Activated CD4-positive, alpha-beta T cell treated with anti-CD3 and anti-CD28 coated beads, Interleukin-2, amount 50 U/mL, for 16 hours (primary cell): ENCODE measurements around the gene NHERF1.
A peak's percentile ranks its signal among the peaks of the same experiment; 100 is the strongest.

ENCODE experiments used
- DNase-seq: peaks from one replicate; pipeline ENCODE4 v3.0.0-alpha.2; 2020

The NHERF1 gene

DNA sequence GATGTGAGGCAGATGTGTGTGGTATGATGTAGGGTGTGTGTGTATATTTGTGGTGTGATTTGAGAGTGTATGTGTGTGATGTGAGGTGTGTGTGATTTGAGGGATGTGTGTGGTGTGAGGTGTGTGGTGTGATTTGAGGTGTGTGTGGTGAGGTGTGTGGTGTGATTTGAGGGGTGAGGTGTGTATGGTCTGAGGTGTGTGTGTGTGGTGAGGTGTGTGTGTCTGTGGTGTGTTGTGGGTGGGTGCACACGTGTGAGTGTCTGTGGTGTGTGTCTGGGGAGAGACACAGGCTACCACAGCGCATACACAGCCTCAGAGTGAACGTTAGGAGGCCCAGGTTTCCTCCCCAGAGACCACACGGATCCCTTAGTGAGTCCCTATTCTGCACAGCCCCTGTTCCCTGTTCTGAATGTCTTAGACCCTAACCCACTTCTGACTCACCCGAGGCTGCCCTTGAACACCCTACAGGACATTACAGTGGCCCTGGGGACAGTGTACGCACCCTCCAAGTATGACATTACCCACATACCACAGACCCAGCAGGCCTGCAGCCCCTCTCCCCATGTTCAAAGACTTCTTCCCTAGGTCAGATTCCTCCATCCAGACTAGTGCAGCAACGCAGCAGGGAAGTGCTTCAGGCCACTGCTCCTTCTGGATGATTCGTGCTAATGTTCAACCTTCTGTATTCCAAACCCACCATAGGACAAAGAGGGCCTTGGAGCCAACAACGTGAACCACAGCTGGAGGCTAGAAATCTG is 14.9 kb upstream of the NHERF1 start:
- DNase-seq = no peak

DNA sequence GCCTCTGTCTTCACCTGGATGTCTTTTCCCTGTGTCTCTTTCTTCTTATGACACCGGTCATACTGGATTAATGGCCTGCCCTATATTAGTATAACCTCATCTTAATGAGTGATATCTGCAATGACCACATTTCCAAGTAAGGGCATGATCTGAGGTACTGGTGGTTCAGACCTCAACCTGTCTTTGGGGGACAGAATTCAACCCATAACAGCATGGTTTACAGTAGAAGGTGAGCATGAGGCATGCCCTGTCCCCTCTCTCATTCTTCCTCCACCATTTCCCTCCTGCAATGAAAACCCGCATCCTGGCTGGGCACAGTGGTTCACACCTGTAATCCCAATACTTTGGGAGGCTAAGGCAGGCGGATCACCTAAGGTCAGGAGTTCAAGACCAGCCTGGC is 14.2 kb upstream of the NHERF1 start:
- DNase-seq = no peak

DNA sequence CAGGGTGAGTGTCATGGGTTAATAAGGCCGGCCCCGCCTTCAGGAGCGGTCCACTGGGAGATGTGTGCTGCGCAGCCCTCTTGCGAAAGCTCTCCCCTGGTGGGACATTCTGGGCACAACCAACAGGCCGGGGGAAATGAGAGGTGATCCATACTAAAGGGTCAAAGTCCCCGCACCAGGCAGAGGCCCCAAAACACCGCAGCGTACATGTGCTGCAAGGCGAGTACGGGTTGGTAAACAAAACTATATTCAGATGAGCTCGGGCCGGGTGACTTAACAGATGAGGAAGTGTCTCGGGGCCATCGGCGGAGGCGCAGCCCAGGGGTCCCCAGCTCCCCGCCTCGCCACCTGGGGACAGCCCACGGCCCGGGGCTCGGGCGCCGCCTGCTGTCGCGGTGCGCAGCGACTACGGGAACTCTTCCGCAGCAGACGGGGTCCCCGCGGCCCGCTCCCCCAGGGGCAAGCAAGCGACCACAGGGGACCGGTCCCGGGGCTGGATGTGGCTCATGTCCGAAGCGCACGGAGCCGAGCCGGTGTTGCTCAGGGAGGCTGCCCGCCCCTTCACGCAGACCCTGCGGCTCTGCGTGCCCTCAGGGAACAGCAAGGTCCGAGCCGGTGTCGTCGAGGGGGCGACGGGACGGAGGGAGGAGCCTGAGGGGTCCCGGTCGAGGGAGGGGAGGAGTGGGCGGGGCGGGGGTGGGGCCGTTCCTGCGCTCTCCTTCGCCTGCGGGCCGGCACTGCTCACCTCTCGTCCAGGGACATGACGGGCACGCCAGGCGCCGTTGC is 11.7 kb upstream of the NHERF1 start, which contains the start of gene RAB37:
TSS of gene RAB37 (plus strand) at position 744 of the 786 bp plus-strand sequence. CDS start at position 761, 17 bp downstream.
- no peak for DNase-seq

DNA sequence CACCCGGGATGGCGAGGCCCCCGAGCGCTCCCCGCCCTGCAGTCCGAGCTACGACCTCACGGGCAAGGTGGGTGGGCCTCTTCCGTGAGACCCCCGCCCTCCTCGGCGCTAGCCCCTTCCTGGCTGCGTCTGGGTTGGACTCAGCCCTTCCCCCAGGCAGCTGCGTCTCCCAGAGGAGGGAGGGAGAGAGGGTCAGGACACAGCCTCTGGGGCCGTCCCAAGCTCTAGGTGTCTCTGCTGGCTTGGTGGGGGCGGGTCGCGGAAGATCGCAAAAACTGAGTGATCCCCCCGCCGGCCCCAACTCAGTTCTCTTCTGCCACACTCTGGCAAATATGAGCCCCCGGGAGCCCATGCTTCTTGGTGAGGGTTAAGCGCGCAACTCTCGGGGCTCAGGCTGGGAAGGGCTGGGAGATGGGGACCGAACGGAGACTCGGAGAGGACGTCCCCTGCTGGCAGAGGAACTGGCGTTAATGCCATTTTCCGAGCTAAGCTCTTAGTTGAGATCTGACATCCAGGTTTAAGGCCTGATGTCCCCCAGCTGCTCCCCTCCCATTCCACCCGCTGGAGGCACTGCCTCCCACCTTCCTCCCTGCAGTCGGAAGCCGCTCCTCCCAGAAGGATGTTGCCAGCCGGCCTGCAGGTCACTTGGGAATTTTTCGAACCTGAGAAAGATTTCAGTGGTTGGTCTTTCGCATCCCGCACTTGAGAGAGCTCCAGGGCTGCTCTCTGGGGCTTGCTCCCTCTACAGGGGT is 11.0 kb upstream of the NHERF1 start:
- DNase-seq = peak; percentile 51

DNA sequence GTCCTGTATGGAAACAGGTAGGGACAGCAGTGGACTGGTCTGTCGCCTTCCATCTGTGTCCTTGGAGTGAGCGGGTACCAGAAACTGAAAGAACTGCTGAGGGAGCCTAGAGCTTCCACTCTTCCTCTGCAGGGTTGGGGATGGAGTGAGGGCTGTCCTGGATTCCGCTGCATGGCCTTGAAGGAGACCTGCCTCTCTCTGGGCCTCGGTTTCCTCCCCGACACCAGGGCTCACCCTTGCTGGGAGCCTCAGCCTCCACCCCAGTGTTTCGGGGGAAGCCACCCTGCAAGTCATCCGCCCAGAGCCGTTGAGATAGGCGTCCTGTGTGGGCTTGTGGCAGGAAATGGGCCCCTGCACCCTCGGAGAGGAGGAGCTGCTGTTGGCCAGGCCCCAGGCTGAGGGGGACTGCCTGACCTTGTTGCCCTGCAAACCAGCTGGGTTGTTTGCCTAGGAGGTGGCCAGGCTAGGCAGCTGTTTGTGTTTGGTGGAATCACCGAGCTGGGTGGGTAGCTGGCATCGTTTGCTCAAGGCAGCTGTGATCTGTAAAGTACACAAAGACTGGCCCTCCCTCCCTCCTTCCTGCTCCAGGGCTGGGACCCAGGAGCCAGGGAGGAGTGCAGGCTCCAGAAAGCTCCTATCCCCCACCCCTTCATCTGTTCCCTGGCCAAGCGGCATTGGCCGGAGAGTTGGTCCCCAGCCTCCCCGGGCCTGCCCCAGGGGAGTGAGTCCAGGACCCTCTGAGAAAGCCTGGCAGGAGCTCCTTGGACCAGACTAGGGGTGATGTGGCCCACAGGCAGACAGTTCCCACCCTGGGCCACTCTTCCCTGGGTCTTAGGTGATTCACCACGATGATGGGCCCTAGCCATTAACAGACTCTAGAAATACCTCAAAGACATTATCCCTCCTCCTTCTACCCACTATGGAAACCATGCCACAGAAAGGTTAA is 10.1 kb upstream of the NHERF1 start:
- peak; percentile 92 for DNase-seq

DNA sequence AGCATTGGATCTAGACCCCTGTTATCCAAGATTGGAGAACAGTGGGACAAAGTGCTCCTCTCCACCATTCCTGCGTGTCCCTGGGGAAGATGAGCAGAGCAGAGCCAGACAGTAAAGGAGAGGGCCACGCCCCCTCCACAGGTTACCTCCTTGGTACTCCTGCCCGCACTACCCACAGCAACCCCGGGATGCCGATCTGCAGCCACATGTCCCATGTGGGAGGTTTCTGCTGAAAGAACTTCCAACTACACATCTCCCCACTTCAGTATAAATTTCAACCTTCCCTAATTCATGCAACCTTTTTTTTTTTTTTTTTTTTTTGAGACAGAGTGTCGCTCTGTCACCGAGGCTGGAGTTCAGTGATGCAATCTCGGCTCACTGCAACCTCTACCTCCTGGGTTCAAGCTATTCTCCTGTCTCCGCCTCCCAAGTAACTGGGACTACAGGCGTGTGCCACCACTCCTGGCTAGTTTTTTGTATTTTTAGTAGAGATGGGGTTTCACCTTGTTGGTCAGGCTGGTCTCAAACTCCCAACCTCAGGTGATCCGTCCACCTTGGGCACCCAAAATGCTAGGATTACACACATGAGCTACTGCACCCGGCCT is 9.1 kb upstream of the NHERF1 start:
- DNase-seq = no peak

DNA sequence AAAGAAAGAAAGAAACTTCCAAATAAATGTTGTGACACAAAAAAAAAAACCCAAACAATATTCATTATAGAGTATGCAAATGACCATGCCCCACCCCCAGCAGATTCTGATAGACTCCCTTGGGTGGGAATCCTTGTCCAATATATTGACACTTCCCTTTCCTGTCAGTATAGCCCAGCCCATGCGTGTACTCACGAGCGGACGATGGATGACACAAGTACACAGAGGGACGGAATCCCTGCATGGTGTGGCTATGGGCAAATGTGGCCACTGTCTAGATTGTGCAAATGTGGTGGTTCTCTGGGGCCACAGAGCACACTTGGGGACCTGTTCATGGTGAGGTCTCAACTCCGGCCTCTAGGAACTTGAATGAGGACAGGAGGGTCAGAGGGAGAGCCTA is 8.3 kb upstream of the NHERF1 start:
- DNase-seq = no peak

DNA sequence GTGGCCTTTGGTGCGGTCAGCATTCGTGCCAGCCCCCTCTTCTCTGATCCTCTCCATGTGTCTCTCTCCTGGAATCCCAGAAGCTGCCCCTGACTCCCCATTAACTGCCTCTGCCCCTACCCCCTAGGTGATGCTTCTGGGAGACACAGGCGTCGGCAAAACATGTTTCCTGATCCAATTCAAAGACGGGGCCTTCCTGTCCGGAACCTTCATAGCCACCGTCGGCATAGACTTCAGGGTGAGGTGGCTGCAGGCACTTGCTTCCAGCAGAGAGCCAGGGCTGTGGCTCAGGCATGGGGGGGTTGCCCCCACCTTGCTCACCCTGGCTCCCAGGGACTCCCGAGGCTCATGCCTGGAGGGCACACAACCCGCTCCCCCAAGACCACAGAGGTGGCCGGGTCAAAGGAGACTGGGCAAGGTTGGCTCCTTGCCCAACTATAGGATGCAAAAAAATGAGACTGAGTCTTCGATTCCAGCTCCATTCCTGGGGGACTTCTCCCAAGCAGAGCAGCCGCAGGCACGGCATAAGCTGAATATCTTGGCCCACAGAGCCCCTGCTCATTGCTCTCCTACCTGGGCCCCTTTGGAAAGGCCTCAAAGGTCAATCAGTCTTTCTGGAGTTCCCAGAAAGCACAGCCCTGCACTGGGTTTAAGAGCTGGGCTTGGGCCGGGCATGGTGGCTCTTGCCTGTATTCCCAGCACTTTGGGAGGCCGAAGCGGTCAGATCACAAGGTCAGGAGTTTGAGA is 7.6 kb upstream of the NHERF1 start:
- DNase-seq = no peak

DNA sequence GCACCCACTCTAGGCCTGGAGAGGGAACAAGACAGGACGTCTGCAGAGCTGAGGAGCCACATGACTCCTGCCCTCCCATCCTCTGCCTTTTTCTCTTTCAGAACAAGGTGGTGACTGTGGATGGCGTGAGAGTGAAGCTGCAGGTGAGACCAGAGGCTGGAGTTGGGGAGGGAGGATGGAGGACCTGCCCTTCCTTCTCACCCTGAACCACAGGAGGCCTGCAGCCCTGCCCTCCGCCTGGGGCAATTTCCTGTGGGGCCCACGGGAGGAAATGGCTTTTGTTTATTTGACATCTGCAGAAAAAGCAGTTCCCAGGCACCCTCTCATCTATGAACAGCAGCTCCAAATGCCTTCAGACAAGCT is 6.3 kb upstream of the NHERF1 start:
- DNase-seq = peak; percentile 85

DNA sequence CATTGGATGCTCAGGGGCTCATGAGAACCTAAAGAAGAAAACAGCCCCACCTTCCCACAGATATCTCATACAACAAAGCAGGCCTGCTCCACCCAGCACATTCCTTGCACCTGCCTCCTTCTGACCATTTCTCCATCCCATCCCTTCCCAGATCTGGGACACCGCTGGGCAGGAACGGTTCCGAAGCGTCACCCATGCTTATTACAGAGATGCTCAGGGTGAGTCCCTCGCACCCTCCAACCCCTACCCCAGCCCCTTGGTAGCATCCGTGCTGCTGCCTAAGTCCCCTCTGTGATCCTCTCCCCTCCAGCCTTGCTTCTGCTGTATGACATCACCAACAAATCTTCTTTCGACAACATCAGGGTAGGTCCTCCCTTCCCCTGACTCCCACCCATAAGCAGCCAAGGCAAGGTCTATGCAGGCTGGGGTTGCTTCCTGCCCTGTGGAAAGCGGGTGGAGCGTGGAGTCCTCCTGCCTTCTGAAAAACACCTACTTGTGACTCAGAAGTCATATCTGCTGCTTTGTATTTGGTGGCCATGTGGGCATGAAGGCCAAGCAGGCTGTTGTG is 5.4 kb upstream of the NHERF1 start:
- no peak for DNase-seq

DNA sequence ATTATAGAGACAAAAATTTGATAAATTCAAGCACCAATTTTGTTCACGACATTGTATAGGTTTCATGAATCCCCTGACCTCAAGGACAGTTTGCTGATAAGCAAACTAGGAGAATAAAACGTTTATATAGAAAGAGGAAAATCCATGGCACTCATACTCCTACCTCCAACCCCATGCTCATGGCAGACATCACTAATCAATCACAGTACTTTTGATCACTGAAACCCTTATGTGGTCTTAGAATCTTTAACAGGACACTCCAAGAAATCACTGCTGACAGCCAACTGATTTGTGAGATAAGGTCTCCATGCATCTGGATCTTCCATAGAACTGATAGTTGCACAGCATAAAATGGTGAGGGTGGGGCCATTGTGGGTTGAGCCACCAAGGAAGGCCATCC is 4.7 kb upstream of the NHERF1 start:
- DNase-seq = no peak

DNA sequence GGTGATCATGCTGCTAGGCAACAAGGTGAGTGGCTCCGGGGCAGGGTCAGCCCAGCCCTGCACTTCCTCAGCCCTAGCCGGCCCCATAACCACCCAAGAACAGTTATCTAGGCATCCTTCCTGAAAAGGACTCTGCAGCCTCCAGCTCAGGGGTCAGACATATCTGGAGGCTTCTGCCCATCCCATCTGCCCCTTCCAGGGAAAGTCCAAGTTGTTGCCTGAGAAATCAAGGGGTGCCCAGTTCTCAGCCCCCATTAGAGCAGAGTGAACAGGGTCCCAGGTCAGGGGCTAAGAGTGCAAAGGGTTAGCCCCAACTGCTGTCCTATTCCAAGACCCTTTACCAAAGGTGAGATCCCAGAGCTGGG is 4.1 kb upstream of the NHERF1 start:
- no peak for DNase-seq

DNA sequence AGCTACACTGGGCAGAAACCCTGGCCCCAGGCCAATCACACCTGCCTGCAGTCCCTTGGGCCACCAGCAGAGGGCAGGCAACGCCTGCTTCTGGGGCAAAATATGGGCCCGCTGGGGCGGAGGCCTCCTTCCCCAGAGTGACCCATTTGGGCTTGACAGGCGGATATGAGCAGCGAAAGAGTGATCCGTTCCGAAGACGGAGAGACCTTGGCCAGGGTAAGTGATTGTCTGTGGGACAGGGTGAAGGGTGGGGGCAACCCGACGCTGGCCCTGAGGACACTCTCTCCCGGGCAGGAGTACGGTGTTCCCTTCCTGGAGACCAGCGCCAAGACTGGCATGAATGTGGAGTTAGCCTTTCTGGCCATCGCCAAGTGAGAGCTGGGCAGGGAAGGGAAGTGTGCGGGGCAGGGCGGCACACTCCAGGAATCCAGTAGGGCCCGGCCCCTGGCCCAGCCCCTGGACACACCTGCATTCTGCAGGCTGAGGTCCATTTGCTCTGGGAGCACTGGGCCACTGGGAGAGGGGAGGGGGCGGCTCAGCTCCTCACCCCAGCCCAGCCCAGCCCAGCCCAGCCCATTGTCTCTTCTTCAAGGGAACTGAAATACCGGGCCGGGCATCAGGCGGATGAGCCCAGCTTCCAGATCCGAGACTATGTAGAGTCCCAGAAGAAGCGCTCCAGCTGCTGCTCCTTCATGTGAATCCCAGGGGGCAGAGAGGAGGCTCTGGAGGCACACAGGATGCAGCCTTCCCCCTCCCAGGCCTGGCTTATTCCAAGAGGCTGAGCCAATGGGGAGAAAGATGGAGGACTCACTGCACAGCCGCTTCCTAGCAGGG is 3.5 kb upstream of the NHERF1 start:
- peak; percentile 88 for DNase-seq

DNA sequence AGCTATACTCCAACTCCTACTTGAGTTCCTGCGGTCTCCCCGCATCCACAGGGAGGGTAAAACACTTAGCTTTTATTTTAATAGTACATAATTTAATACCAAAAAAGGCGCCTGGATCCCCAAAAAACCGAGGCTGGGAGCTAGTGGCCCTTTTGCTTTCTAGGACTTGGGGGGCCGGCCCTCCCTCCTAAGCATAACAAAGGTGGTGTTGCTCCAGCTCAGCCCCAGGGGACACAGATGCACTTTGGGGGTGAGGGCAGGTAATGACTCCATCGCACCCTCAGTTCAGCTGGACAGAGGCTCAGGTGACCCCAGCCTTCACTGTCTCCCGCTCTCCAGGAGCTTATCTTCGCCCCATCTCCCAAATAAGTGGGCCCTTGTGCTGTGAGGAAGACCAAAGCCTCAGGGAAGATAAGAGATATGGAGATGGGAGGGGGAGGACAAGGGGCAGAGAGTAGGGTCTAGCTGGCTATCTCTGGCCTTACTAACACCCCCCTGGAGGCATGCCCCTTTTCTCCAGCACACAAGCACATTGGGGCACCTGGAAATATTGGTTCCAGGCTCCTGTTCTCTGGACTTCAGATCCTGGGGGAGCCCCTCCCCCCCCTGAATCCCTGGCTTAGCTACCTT is 2.8 kb upstream of the NHERF1 start:
- no peak for DNase-seq

DNA sequence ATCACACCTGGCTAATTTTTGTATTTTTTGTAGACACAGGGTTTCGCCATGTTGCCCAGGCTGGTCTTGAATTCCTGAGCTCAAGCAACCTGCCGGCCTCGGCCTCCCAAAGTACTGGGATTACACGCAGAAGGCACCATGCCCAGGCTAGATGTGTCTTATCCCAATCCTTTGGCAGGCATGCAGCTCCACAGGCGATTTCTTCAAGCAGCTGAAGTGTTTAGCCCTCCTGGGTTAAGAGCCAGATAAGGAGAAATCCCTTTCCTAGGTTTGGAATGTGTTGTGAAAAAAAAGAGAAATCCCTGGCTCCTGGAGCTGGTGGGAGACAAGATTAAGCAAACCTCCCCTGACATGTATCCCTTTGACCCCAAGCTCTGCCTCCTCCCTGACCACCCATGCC is 2.1 kb upstream of the NHERF1 start:
- DNase-seq = no peak

DNA sequence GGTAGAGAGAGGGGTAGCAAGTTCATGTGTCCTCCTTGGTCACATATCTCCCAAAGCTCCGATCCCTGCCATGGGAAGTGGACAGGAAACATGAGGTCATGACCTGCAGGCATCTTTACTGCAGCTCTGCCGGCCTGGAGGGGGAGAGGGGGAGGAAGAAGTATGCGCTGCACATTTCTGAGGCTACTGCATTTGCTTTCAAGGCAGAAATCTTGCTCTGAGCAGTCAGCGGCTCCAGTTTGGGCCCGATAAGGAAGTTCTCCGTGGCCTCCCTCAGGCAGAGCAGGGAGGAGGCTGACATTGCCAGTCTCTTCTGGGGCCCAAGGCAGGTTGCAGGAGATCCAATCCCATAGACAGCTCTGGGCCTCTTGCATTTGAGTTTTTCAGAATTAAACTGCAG is 1.5 kb upstream of the NHERF1 start:
- no peak for DNase-seq

DNA sequence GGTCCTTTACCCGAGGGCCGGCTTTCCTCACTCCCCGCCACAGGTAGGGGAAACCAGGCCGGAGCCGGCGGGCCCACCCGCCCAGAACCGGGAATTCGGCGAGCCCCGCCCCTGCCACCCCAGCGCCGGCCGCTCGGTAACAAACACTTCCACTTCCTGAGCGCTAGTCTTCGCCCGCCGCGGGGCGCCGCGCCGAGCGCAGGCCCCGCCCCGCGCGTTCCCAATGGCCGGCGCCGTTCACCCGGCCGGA is 224 bp upstream of the NHERF1 start:
- DNase-seq = no peak

DNA sequence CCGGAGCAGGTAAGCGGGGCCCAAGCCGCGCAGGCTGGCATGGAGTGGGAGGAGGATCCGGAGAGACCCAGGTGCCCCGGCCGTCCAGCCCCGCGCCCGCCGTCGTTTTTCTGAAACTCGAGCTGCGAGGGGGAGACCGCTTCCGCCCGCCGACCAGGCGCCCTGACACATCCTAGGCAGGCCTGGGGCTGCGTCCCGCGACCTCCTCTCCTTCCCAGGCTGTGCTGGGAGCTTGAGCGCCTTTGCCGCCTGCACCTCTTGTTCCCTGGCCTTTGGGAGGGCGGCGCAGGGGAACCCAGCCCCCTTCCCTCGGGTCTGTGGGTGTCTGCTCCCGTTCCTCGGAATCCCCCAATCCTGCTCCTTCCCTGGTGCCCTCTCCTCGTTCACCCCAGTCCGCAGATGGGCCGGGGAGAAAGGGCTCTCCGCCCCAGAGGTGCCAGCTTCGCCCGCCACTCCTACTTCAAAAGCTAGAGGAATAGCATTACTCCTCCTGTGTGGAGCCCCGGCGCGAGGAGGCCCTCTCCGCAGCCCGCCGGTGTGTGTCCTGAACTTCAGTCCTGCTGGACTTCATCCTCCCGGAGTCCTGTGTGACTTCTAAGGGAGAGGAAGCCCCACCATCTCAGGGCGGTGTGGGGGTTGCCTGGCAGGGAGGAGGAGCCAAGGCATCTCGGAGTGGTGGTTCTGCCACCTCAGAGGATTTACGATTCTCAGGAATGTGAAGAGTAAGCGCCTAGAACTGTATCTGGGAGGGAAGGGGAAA is 1.0 kb downstream of the NHERF1 start:
- DNase-seq = peak; percentile 50

DNA sequence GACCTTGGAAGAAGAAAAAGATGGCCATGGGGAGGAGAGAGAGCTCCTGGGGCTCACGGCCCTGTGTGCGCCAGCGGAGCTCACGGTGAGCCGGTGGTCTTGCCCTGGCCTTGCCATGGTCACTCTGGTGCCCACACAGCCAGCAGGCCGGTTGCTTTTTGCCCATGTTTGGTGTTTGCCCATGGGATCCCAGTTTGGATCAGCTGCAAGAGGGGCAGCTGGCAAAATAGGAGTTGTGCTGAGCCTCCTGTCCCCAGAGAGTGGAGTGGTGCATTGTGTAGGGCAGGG is 1.6 kb downstream of the NHERF1 start:
- no peak for DNase-seq
